HepG2 (cell line): ENCODE data around the gene C19orf73. TPM values are rescaled to one million over a fixed set of nuclear protein-coding genes. Genes with fewer than 3 reads are reported as not detected.

Experiments used
- CHCHD3 ChIP-seq: sonication (generic); formaldehyde crosslinking; IDR thresholded peaks from 2 replicates; pipeline ENCODE4 v1.8.0; 2022; ENCODE audit warnings: mild to moderate bottlenecking, missing genetic modification reagents, moderate library complexity
- HHEX ChIP-seq: IDR thresholded peaks from 2 replicates; pipeline ENCODE4 v1.6.1; 2016; ENCODE audit warnings: control low read depth
- HOXD1 ChIP-seq: sonication (generic); formaldehyde crosslinking; IDR thresholded peaks from 2 replicates; pipeline ENCODE4 v1.5.0; 2020; ENCODE audit warnings: missing genetic modification reagents
- KDM1A ChIP-seq: IDR thresholded peaks from 2 replicates; pipeline ENCODE4 v1.6.1; 2016; ENCODE audit warnings: missing compliant biosample characterization
- KMT2B ChIP-seq: IDR thresholded peaks from 2 replicates; pipeline ENCODE4 v1.6.1; 2016; ENCODE audit warnings: missing genetic modification reagents, missing compliant biosample characterization
- MBD4 ChIP-seq: IDR thresholded peaks from 2 replicates; pipeline ENCODE4 v1.6.1; 2012; ENCODE audit warnings: low read length, inconsistent platforms, borderline replicate concordance
- MTF1 ChIP-seq: sonication (generic); formaldehyde crosslinking; IDR thresholded peaks from 2 replicates; pipeline ENCODE4 v1.5.0; 2020; ENCODE audit warnings: missing genetic modification reagents
- MTF2 ChIP-seq: sonication (generic); formaldehyde crosslinking; IDR thresholded peaks from 2 replicates; pipeline ENCODE4 v1.5.0; 2020; ENCODE audit warnings: missing genetic modification reagents, borderline replicate concordance
- MXD1 ChIP-seq: sonication (generic); formaldehyde crosslinking; IDR thresholded peaks from 2 replicates; pipeline ENCODE4 v1.4.0; 2020; ENCODE audit warnings: mild to moderate bottlenecking, missing genetic modification reagents
- NR2F6 ChIP-seq, 2 experiments: IDR thresholded peaks; 2 replicates each; pipeline ENCODE4 v1.6.1; 2016; ENCODE audit warnings: antibody characterized with exemption in 1 of 2, mild to moderate bottlenecking in 1 of 2
- PRPF4 ChIP-seq: fragments of 200-400 bp; formaldehyde crosslinking; IDR thresholded peaks from 2 replicates; pipeline ENCODE4 v1.6.1; 2016; ENCODE audit warnings: low read length, low read depth; ENCODE audit not compliant: poor library complexity, severe bottlenecking
- TEAD2 ChIP-seq: sonication (generic); formaldehyde crosslinking; IDR thresholded peaks from 2 replicates; pipeline ENCODE4 v1.9.0; 2021; ENCODE audit warnings: missing genetic modification reagents
- TP53 ChIP-seq: sonication (generic); formaldehyde crosslinking; conservative IDR thresholded peaks from 2 replicates; pipeline ENCODE4 v1.4.0; 2020; ENCODE audit warnings: missing genetic modification reagents
- ZNF678 ChIP-seq: sonication (generic); formaldehyde crosslinking; IDR thresholded peaks from 2 replicates; pipeline ENCODE4 v1.4.0; 2020; ENCODE audit warnings: mild to moderate bottlenecking, missing genetic modification reagents
- ZNF790 ChIP-seq: sonication (generic); formaldehyde crosslinking; IDR thresholded peaks from 2 replicates; pipeline ENCODE4 v1.8.0; 2022; ENCODE audit warnings: missing genetic modification reagents, mild to moderate bottlenecking, borderline replicate concordance
- ZNF800 ChIP-seq: sonication (generic); formaldehyde crosslinking; IDR thresholded peaks from 2 replicates; pipeline ENCODE4 v1.4.0; 2020; ENCODE audit warnings: missing genetic modification reagents
- polyA plus RNA-seq, 8 experiments: library from polyadenylated mRNA; depleted of rRNA in 3 of 8; stranded (reverse) in 7 of 8; unstranded in 1 of 8; fragments of >200 nt; fragmentation: Illumina TruSeq in 4 of 8; extraction: Trizol in 4 of 8; gene quantifications; 2 replicates each; pipeline versions ENCODE4 v1.2.1 to v1.2.3, GENCODE V29; 2011 to 2016; ENCODE audit warnings: low read depth in 4 of 8, missing spikeins in 1 of 8, mixed read lengths in 1 of 8; ENCODE audit not compliant: insufficient read depth in 1 of 8
- total RNA-seq, 5 experiments: library from RNA; depleted of rRNA; stranded (reverse); fragments of >200 nt; fragmentation: Illumina TruSeq; extraction: Trizol; gene quantifications; 2 replicates each; pipeline ENCODE4 v1.2.3, GENCODE V29; 2016; ENCODE audit warnings: low read depth in 1 of 5
- TF ChIP-seq, protein P1 (sequence below): sonication (generic); formaldehyde crosslinking; conservative IDR thresholded peaks from 2 replicates; pipeline ENCODE4 v1.8.0; 2022; ENCODE audit warnings: missing genetic modification reagents
- TF ChIP-seq, protein P2 (sequence below), 2 experiments: sonication (generic) in 1 of 2; formaldehyde crosslinking in 1 of 2; IDR thresholded peaks; 2 replicates each; pipeline versions ENCODE4 v1.5.1 to v1.6.1; 2011 to 2020; ENCODE audit warnings: borderline replicate concordance in 1 of 2, low read depth in 1 of 2, low read length in 1 of 2, mild to moderate bottlenecking in 1 of 2, missing genetic modification reagents in 1 of 2, moderate library complexity in 1 of 2
- TF ChIP-seq, protein P3 (sequence below): sonication (generic); formaldehyde crosslinking; conservative IDR thresholded peaks from 2 replicates; pipeline ENCODE4 v1.8.0; 2022; ENCODE audit warnings: mild to moderate bottlenecking, moderate library complexity, missing genetic modification reagents
- TF ChIP-seq, protein P4 (sequence below): conservative IDR thresholded peaks from 2 replicates; pipeline ENCODE4 v1.6.1; 2018; ENCODE audit warnings: missing genetic modification reagents

Gene C19orf73
- total and polyA plus RNA-seq, 2 of the 13 experiments (the other 11 are each of a cell fraction or from before 2014, with no cell fraction given): 1.4 to 1.5 TPM

- TF ChIP-seq, protein P1, sequence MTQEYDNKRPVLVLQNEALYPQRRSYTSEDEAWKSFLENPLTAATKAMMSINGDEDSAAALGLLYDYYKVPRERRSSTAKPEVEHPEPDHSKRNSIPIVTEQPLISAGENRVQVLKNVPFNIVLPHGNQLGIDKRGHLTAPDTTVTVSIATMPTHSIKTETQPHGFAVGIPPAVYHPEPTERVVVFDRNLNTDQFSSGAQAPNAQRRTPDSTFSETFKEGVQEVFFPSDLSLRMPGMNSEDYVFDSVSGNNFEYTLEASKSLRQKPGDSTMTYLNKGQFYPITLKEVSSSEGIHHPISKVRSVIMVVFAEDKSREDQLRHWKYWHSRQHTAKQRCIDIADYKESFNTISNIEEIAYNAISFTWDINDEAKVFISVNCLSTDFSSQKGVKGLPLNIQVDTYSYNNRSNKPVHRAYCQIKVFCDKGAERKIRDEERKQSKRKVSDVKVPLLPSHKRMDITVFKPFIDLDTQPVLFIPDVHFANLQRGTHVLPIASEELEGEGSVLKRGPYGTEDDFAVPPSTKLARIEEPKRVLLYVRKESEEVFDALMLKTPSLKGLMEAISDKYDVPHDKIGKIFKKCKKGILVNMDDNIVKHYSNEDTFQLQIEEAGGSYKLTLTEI (CRISPR knock-in tag): no peak
- no peak for TF ChIP-seq KMT2B
- TF ChIP-seq, protein P2, sequence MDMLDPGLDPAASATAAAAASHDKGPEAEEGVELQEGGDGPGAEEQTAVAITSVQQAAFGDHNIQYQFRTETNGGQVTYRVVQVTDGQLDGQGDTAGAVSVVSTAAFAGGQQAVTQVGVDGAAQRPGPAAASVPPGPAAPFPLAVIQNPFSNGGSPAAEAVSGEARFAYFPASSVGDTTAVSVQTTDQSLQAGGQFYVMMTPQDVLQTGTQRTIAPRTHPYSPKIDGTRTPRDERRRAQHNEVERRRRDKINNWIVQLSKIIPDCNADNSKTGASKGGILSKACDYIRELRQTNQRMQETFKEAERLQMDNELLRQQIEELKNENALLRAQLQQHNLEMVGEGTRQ (IDR thresholded peaks at IDR 0.05; ENCODE audit: low read depth, low read length): no peak
- TF ChIP-seq, protein P2 (CRISPR knock-in tag; IDR thresholded peaks at IDR 0.05; ENCODE audit: borderline replicate concordance): no peak
- no peak for TF ChIP-seq MXD1
- no peak for TF ChIP-seq KDM1A (CRISPR knock-in tag)
- TF ChIP-seq TP53 (CRISPR knock-in tag): no peak
- TF ChIP-seq ZNF678 (CRISPR knock-in tag): no peak
- TF ChIP-seq MTF1 (CRISPR knock-in tag): no peak
- TF ChIP-seq ZNF790 (CRISPR knock-in tag): no peak
- TF ChIP-seq, protein P3, sequence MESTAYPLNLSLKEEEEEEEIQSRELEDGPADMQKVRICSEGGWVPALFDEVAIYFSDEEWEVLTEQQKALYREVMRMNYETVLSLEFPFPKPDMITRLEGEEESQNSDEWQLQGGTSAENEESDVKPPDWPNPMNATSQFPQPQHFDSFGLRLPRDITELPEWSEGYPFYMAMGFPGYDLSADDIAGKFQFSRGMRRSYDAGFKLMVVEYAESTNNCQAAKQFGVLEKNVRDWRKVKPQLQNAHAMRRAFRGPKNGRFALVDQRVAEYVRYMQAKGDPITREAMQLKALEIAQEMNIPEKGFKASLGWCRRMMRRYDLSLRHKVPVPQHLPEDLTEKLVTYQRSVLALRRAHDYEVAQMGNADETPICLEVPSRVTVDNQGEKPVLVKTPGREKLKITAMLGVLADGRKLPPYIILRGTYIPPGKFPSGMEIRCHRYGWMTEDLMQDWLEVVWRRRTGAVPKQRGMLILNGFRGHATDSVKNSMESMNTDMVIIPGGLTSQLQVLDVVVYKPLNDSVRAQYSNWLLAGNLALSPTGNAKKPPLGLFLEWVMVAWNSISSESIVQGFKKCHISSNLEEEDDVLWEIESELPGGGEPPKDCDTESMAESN: no peak
- TF ChIP-seq HOXD1 (CRISPR knock-in tag): no peak
- TF ChIP-seq ZNF800: no peak
- TF ChIP-seq TEAD2: no peak
- TF ChIP-seq NR2F6 (IDR thresholded peaks at IDR 0.05): no peak
- no peak for TF ChIP-seq NR2F6 (CRISPR knock-in tag; IDR thresholded peaks at IDR 0.05)
- TF ChIP-seq, protein P4, sequence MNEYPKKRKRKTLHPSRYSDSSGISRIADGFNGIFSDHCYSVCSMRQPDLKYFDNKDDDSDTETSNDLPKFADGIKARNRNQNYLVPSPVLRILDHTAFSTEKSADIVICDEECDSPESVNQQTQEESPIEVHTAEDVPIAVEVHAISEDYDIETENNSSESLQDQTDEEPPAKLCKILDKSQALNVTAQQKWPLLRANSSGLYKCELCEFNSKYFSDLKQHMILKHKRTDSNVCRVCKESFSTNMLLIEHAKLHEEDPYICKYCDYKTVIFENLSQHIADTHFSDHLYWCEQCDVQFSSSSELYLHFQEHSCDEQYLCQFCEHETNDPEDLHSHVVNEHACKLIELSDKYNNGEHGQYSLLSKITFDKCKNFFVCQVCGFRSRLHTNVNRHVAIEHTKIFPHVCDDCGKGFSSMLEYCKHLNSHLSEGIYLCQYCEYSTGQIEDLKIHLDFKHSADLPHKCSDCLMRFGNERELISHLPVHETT (CRISPR knock-in tag): no peak
- no peak for TF ChIP-seq HHEX (CRISPR knock-in tag)
- TF ChIP-seq PRPF4: no peak
- TF ChIP-seq MTF2 (CRISPR knock-in tag): no peak
- no peak for TF ChIP-seq CHCHD3 (CRISPR knock-in tag)
- no peak for TF ChIP-seq MBD4
These were observed 6.2 kb upstream of the C19orf73 start (continued) for GRCh38 chr19:49125025-49125731.
